Fibroblast of peridontal ligament (primary cell): ENCODE results near the gene TMEM270.

Source experiments
- DNase-seq: peaks from one replicate; pipeline ENCODE4 v3.0.0-alpha.2; 2010; ENCODE audit errors: extremely low read depth

The TMEM270 gene

DNA sequence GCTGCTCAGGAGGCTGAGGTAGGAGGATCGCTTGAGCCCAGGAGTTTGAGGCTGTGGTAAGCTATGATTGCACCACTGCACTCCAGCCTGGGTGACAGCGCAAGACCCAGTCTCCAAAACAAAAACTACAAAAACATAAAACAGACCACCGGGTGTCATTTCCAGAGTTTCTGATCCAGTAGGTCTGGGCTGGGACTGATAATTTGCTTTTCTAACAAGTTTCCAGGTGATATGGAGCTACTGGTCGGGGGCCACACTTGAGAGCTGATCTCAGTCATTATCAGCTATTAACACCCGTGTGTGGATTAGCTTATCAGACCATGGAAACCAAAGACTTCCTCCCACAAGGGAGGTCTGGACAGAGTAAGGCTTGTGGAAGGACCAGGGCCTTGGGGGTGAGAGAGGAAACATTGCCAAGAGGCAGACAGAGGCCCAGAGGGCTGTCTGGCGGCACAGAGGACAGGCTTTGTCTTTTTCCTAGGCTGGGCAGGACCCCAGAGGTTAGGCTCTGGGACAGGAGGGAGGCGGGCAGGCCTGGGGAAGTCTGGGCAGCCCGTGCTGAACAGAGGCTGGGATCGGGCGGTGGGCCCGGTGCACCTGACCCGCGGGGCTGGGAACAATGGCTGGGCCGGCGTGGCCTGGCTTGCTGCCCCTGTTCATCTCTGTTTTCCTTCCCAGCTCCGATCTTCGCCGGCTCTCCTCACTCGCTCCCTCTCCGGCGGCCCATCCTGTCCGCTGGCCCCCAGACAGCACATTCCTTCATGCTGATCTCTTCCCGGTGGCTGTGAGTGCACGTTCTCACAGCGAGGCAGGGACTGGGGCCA, 25.2 kb downstream of the TMEM270 start:
- DNase-seq = peak; percentile 49

DNA sequence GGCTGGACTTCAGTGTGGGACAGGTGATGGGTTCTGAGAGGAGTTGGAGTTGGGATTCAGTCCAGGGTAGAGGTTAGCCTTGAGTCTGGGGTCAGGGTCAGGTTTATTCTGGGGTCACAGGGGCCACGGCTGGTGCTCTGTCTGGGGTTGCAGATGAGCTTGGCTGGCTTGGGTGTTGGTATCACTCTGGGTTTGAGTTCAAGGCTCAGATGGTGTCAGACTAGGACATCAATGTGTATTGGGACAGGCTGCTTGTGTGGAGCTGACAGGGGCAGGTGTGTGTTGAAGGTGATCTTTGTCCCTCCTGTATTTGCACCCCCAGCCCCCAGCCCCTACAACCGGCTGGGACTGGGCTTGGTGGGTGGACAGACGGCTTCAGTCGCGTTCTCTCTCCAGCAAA, 26.8 kb downstream of the TMEM270 start:
- no peak for DNase-seq

DNA sequence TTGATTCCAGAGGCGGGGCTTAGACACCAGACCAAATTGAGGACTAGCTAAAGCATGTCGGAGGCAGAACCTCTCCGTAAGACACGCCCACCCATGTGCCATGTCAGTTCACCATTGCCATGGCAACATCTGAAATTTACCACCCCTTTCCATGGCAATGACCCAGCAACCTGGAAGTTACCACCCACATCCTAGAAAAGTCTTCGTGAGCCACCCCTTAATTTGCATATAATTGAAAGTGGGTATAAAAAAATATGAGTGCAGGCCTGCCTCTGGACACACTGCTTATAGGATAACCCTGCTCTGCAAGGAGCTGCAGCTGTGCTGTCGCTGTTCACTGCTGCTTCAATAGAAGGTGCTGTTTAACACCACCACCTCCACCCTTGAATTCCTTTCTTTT, 28.0 kb downstream of the TMEM270 start:
- DNase-seq = no peak

DNA sequence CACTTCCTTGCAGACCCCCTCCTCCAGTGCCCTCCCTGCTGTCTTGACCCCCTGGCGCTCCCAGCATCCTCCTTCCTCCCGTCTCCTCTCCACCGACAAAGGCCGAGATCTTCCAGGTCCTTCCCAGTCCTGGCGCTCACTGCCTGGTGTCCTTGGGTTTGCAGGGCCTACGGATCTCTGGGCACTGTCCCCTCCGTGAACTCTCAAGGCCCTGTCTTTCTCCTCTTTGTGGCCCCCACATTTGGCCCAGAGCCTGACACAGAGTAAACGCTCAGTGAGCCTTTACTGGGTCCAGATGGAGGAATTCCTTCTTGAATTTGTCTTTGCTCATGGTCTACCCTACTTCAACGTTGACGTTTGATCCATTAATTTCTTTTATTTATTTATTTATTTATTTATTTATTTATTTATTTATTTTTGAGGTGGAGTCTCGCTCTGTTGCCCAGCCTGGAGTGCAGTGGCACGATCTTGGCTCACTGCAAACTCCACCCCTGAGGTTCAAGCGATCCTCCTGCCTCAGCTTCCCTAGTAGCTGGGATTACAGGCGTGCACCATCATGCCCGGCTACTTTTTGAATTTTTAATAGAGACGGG, 29.7 kb downstream of the TMEM270 start:
- DNase-seq = no peak

DNA sequence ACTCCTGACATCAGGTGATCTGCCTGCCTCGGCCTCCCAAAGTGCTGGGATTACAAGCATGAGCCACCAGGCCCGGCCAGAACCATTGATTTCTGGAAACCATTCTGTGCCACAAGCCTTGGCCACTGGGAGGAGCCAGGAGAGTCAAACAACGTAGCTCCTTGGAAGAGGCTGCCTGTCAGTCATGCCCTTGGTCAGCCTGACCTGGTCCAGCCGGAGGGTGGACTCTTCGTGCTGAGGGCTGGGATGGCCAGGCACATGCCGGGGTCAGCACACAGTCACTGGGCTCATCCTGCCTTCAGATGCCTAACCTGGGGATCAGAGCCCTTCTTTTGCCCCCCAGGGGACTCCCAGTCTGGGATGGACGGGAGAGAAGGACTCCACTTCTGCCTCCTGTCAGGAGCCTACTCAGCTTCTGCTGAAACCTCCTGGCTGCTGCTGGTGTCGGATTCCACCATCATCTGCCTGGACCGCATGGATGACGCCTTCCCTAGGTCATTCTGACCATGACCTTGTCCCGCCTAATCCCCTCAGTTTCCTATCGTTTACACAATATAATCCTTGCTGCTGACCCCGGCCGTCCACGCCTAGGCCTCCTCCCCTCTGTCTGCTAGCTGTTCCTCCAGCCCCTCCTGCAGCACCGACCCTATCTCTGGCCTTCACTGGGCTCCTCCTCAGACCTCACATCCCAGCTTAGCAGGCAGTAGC, 30.4 kb downstream of the TMEM270 start:
- DNase-seq = peak; percentile 31

DNA sequence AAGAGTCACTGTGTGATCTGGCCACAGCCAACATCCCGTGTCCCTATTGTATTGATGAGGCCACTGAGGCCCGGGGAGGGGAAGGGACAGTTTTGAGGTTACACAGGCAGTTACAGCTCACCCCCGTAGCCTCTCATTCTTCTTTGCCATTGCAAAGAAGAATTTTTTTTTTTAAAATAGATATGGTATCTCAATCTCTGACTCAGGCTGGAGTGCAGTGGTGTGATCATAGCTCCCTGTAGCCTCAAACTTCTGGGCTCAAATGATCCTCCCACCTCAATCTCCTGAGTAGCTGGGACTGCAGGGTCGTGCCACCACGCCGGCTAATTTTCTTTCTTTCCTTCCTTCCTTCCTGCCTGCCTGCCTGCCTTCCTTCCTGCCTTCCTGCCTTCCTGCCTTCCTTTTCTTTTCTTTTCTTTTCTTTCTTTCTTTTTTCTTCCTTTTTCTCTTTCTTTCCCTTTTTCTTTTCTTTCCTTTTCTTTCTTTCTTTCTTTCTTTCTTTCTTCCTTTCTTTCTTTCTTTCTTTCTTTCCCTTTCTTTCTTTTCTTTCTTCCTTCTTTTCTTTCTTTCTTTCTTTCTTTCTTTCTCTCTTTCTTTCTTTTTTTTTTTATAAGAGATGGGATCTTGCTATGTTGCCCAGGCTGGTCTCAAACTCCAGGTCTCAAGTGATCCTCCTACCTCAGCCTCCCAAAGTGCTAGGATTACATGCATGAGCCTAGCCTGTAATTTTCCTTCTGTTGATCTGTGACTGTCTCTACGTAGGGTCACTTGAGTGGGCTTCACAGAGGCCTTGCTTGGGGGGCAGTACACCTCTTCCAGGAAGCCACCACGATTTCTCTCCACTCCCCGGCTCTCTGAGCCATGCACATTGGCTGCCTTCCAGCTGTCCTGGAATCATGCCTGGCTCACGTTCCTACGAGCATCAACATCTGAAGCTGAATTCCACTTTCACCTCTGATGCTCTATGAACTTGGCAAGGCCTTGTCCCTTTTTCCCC, 31.3 kb downstream of the TMEM270 start:
- peak; percentile 65 for DNase-seq

DNA sequence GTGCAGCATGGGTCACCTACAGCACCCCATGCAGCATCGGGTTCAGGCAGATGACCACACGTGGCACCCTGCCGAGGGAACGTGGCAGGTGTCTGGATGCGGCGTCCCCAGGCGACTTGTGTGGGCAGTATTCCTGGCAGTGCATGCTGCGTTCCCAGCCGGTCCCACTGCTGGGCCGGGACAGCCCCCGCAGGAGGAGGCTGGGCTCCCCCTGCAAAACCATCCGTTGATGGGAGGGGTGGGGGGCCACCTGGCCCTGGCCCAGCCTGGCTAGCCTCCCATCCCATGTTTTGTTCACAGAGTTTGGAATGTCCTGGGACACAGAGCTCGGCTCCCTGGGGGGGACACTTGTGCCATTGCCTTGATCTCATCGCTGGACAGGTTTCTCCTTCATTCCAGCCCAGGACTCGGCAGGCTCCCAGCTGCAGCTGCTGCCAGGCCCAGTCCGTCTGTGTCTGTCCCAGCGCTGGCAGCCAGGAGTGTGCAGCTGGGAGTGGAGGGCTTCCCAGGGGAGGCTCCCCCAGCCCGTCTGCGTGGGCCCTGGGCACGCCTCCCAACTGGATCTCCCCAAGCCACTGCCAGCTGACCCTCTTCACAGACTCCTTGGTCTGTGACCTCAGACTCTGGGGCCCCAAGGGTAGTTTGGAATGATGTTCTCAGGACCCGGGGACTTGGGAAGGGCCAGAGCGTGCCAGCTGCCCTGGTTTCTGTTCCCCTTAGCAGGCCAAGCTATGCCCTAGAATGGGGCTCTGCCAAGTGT, 32.6 kb downstream of the TMEM270 start:
- DNase-seq = peak; percentile 35

DNA sequence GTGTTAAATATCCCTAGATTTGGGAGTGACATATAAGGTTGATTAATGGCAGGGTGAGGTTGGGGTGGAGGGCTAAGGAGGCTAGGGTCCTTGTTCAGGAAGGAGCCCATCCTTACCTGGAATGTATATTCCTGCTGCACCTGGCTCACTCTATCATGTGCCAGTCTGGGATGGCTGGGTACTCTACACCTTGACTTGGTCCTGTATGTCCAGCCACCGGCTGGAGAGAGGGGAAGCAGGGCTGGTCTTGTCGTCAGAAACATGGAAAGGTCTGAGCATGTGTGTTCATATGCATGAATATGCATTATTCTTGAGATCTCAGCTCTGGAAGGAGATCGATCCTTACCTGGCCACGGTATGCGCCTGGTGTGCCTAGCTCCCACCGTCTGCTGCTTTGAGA, 33.2 kb downstream of the TMEM270 start:
- DNase-seq = no peak

DNA sequence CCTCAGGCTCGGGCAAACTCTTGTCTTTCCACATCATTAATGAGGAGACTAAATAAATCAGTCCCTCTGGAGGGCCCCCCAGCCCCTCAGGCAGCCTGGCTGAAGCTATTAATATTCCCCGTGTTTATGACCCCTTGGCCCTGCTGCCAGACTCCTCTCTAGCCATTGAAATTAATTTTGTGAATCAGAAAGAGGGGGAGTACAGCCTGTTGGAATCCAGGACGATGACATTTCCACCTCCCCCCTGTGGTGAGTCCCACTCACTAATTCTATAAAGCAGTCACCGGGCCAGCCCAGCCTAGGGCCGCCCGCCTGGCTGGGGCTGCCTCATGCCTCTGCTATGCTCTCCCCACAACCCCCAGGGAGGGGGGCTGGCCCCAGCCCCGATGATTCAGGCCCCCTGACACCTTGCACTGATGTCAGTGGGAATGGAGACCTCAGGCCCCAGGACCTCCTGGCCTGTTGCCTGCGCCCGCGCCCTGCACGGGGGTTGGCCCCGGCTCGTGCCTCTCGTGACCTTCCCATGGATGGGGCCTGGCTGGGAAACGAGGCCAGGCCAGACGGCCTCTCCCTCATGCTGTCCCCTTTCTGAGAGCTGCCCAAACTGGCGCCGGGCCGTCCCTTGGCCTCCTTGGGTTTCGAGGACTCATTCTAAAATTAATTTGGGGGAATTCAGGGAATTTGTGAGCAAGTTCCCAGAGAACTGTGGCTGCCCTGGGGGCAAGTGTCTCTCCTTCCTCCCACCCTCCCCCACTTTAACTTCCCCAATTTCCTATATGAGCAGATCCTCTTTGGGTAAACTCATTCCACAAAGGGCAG, 34.0 kb downstream of the TMEM270 start:
- peak; percentile 96 for DNase-seq

DNA sequence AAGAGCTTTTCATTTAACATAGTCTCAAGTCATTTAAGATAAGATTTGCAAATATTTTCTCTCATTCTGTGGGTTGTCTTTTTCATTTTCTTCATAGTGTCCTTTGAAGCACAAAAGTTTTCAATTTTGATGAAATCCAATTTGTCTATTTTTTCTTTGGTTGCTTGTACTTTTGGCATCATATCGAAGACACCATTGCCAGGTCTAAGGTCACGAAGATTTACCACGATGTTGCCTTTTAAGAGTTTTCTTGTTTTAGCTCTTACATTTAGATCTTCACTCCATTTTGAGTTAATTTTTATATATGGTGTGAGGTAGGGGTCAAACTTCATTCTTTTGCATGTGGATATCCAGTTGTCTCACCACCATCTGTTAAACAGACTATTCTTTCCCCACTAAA, 34.7 kb downstream of the TMEM270 start:
- DNase-seq = peak; percentile 61

DNA sequence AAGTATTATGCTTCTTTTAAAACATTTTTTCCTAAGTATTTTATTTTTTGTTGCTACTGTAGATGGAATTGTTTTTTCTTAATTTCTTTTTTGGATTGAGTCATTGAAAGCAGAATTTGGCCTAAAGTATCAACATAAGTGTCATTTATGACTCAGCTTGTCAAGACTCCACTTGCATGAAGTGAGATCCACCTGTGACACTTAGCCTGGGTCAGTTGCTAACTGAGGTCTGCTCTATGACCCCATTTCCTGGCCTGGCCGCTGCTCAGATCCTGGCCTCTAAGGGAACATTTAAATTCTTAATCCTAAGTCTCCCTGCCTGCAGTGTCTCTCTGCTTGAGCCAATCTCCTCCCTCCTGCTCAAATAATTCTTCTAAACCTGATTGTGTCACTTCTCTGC, 35.5 kb downstream of the TMEM270 start:
- peak; percentile 23 for DNase-seq

DNA sequence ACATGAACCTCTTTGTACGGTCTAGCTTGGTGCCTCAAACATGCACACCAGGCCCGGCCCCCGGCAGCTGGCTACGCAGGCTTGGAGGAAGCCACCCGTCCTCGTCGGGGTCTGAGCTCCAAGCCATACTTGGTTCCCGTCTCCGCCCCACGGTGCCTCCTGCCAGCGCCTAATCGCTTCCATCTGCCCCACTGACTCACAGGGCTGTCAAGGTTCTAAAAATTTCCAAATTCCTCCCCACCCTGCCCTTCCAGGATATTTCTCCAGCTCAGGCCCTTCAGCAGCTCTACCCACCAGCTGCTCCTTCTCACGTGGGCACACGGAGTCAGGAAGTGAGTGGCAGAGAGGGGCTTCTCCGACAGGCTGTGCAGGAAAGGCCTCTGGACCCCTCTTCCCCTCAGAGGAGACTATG, 38.8 kb downstream of the TMEM270 start:
- peak; percentile 98 for DNase-seq

DNA sequence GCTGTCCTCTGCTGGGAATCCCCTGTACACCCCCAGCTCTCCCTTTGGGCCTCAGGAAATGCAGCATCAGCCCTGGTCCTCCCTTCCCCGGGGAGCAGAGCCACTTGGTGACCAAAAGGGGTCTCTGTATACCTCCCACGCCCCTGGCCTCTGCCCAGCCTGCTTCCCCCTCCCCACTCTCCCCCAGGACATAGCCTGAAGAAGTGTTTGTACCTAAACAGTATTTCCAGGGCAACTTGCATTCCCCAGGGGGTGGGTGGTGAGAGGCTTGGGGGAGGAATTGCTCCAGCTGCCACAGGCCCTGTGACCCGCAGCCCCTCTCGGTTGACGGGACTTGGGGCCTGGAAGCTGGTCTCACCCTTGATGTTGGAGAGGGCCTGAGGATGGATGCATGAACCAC, 39.3 kb downstream of the TMEM270 start:
- peak; percentile 60 for DNase-seq

DNA sequence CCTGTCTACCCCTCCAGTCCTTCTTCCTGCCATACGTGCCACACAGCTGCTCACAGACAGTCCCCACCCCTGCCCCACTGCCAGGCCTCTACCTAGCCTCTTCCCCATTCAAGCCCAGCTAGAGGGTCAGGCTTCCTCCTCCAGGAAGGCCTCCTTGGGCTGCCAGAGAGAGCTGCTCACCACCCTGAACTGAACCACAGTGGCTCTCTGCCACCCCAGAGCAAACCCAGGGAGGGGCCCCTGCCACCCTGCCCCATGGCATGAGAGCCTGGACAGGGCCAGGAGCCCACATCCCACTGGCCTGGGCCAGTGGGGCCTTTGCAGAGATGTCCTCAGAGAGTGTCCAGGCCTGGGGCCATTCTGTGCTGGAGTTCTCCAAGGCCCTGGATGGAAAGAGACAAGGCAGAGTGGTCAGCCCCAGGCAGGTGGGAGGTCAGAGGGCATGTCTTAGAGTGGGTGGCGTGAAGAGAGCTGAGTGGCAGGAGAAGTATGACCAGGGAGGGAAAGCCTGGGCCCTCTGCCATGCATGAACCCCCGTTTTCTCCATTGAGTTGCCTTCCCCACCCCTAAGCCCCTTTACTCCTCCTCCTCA, 40.4 kb downstream of the TMEM270 start:
- no peak for DNase-seq

DNA sequence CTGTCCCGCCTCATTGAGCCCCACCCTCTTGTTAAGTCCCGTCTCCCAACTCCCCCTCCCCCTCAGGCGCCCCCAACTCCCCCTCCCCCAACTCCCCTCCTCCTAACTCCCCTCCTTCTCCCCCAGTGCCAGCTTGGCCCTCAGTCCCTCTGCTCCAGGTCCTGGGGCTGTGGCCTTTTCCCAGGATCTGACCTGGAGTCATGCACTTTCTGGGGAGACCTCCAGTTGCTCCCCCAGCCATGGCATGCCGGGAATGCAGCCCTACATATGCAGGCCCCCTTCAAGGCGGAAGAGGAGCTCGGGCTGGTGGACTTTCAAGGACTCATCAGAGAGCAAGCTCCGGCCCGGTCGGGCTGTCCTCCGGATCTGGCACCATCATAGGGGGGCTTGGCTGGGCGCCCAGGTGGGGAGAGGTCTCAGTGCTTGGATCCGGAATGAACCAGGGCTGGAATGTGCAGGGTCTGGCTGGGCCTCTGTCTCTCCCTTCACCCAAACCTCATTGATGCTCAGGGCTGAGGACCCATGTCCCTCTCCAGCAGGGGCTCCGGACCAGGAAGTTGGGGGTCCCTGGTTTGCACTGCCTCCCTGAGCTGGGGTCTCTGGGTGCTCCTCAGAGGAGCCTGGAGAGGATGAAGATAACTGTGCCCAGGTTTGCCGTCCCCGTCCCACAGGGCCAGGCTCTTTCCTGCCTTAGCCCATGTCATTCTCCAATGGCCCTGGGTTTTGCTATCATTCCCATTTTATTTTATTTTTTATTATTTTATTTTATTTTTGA, 41.1 kb downstream of the TMEM270 start:
- no peak for DNase-seq

DNA sequence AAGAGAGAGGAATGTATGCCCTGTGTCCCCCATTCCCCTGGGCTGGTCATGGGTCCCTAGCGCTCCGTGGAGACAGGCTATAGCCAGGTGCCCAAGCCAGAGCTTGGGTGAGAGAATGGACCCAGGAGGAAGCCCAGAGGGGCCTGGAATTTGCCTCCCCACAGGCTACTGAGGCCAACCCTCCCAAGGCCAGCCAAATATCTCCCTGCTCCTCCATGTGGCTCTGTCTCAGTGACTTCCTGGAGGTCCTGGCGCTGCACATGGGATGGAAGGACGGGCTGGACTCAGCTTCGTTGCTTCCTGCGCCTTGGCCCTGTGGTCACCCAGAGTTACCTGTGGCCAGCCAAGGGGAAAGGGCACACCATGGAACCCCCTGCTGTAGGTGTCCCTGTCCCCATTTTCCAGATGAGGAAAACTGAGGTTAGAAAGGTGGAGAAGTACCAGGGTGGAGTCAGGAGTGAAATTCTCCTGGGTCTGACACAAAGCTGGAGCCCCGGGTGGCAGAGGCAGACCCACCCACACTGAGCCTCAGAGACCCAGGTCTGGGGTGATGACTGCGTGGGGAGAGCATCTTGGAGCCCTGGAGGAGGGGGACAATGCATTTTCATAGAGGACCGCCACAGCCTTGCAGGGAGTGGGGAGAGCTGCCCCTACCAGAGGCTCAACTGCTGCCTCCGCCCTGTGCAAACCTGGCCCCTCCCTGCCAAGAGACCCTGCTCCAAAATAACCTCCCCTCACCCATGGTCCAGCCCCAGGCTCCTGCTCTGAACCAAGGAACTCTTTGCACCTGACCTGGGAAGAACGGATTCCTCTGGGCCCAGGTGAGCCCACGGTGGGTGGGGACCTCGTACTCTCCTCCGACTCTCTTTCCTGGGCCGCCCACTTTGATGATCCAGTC, 42.6 kb downstream of the TMEM270 start:
- no peak for DNase-seq

DNA sequence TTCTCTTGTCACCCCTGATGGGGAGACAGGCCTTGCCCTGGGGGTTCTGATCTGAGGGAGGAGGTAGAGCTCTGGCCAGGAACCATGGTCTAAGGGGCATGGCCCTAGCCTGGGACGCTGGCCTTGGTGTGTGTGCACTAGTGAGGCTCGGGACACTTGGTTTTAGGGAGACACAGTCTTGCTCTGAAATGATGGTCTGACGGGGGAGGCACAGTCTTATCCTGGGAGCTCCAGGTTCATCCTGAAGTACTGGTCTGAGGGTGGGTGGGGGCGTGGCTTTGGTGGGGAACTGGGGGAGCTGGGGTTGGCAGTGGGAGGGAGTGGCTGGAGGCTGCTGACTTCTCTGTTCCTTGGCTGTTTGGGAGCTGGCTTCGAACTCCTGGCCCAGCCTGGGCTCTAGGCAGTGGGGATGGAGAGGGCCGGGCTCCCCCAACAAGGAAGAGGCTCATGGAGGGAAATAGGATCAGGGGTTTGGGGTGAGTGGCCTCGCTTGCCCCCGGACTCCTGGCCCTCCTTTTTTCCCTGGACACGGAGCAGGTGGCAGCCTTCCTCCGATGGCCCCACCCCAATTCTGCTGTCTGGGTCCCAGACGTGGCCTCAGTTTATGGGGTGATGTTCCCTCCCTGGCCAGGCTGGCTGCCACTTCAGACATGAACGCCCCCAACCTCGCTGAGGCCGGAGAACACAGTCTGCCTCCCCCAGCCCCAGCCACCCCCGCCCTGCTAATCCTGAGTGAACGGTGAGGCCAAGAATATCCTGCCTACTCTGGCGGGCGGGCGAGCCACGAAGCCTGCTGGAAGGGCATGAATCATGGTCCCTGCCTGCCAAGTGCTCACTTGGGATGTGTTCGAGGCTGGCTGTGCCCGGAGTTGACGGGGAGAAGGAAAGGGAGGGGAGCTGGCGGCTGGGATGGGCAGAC, 43.5 kb downstream of the TMEM270 start:
- peak; percentile 55 for DNase-seq
